ENCODE data around the gene SNED1.

Gene SNED1

GRCh38 chr2:240991378-240992263, 6.8 kb upstream of the SNED1 start:
- Histone ChIP-seq H3K9me3 (no peaks in the 10 kb centered on the region), H3K27me3 (peaks cover 51% of the 10 kb centered on the region), H3K4me1 (ENCODE audit: control insufficient read depth in 1 of 2, insufficient read depth in 1 of 2, low read depth in 1 of 2, low read length in 1 of 2) (no peaks in the 10 kb centered on the region), H3K4me3 (ENCODE audit: low read depth in 1 of 2, low read length in 1 of 2) (no peak overlapping the region), H3K36me3 (no peaks in the 10 kb centered on the region), H3K27ac (no peak overlapping the region)
- TF ChIP-seq, protein P1, sequence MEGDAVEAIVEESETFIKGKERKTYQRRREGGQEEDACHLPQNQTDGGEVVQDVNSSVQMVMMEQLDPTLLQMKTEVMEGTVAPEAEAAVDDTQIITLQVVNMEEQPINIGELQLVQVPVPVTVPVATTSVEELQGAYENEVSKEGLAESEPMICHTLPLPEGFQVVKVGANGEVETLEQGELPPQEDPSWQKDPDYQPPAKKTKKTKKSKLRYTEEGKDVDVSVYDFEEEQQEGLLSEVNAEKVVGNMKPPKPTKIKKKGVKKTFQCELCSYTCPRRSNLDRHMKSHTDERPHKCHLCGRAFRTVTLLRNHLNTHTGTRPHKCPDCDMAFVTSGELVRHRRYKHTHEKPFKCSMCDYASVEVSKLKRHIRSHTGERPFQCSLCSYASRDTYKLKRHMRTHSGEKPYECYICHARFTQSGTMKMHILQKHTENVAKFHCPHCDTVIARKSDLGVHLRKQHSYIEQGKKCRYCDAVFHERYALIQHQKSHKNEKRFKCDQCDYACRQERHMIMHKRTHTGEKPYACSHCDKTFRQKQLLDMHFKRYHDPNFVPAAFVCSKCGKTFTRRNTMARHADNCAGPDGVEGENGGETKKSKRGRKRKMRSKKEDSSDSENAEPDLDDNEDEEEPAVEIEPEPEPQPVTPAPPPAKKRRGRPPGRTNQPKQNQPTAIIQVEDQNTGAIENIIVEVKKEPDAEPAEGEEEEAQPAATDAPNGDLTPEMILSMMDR (IDR thresholded peaks at IDR 0.05), result no peak

DNA sequence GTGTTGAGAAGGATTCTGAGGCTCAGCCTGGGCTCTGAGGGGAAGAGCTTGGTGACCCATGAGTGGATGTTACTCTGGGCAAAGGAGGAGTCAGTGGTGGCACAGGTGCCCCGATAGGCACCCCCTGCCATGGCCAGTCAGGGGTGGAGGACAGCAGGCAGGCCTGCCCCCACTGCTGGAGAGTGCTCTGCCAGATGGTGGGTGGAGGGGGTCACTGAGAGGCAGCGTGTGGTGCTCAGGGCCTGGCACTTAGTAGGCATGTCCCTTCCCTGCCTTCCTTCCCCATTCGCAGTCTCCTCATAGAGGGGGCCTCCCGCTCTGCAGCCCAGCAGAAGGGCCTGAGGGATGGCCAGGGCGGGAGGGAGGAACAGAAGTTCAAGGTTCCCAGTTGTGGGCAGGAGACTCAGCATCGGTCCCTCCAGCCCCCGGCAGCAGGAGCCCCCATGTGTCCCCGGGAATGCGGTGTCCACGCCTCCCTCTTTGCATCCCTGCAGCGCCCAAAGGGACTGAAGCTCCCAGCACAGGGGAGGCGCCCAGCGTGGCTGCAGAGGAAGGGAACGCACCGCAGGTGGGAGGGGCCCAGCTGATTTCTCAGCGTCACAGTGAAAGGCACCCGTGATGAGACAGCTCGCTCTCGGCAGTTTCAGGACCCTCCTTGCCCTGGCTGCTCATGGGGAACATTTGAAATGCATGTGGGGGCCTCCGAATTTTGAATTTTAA, 5.7 kb upstream of the SNED1 start:
- TF ChIP-seq, protein P1 (IDR thresholded peaks at IDR 0.05), result no peak
- H3K4me3 ChIP-seq (ENCODE audit: low read depth in 1 of 2, low read length in 1 of 2), result no peak overlapping the region
- no peaks in the 10 kb centered on the region for H3K9me3 ChIP-seq
- H3K27ac ChIP-seq, result no peak overlapping the region
- peaks cover 62% of the 10 kb centered on the region for H3K27me3 ChIP-seq
- H3K4me1 ChIP-seq (ENCODE audit: control insufficient read depth in 1 of 2, insufficient read depth in 1 of 2, low read depth in 1 of 2, low read length in 1 of 2), result no peaks in the 10 kb centered on the region
- no peaks in the 10 kb centered on the region for H3K36me3 ChIP-seq

GRCh38 chr2:240993446-240994170, 4.8 kb upstream of the SNED1 start:
- Histone ChIP-seq H3K27me3 (peaks cover 70% of the 10 kb centered on the region), H3K27ac (no peak overlapping the region), H3K4me1 (ENCODE audit: control insufficient read depth in 1 of 2, insufficient read depth in 1 of 2, low read depth in 1 of 2, low read length in 1 of 2) (no peaks in the 10 kb centered on the region), H3K4me3 (ENCODE audit: low read depth in 1 of 2, low read length in 1 of 2) (no peak overlapping the region), H3K36me3 (no peaks in the 10 kb centered on the region), H3K9me3 (no peaks in the 10 kb centered on the region)
- TF ChIP-seq, protein P1 (IDR thresholded peaks at IDR 0.05), result no peak

DNA sequence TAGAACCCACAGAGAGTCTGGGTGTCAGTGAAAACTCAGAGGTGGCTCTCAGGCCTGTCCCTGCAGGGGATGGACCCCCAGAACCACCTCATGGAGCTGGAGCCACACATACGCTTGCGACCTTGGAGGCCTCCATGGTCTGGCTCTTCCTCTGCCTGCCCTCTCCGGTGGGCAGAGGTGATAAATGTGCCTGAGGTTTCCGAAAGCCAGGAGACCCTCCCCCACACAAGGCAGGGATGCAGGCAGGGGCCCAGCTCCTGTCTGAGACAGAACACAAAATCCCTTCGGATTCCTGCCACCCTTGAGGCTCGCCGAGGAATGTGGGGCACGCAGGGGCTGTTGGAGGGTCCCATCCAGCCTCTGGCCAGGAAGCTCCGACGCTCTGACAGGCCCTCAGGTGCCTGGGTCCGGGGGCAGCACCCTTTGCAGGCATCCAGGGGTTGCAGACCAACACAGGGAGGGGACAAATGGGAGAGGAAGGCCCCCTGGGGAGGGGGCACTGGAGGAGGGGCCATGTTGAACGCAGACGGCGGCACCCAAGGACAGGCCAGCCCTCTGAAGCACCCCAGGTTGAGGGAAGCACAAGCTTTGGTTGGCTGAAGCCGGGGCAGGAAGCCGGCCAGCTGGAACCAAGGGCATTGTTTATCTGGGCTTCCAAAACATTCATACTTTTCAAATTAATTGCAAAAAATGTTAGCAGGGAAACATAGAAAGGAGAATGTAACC, 4.1 kb upstream of the SNED1 start:
- H3K4me1 ChIP-seq (ENCODE audit: control insufficient read depth in 1 of 2, insufficient read depth in 1 of 2, low read depth in 1 of 2, low read length in 1 of 2), result peaks cover 0 to 2% of the 10 kb centered on the region in 2 experiments

More for the DNA sequence above, 4.1 kb upstream of the SNED1 start:
- TF ChIP-seq, protein P1 (IDR thresholded peaks at IDR 0.05), result no peak
- Histone ChIP-seq H3K27me3 (peaks cover 77% of the 10 kb centered on the region), H3K27ac (no peak overlapping the region), H3K4me3 (ENCODE audit: low read depth in 1 of 2, low read length in 1 of 2) (no peak overlapping the region), H3K36me3 (no peaks in the 10 kb centered on the region), H3K9me3 (no peaks in the 10 kb centered on the region)

Data from neutrophil (primary cell).